PC-3 (cell line): ENCODE measurements around the gene ADAMTS13. TPM values are rescaled to one million over a fixed set of nuclear protein-coding genes. Genes with fewer than 3 reads are reported as not detected.

ENCODE experiments used
- ATAC-seq: fragments of 200-7000 bp; cut with Tn5 transposase; 2 replicates; pipeline ENCODE4 v1.9.1; 2020; ENCODE audit warnings: mild to moderate bottlenecking, moderate library complexity
- BruUV-seq: library from RNA; stranded (reverse); fragments of 400-500 nt; replicated peaks from 2 replicates; lab custom pipeline; 2021; lab: Mats Ljungman, UMichigan
- CTCF ChIA-PET: fragments of 300-600 bp; sonication (Branson Sonifier 250); formaldehyde crosslinking; loops from one replicate; lab custom pipeline; 2022; ENCODE audit warnings: antibody characterized with exemption; lab: Charles Lee
- POLR2A ChIA-PET: fragments of 300-600 bp; sonication (Branson Sonifier 250); formaldehyde crosslinking; loops from one replicate; lab custom pipeline; 2022; ENCODE audit warnings: antibody characterized with exemption; ENCODE audit not compliant: unreplicated experiment; lab: Charles Lee
- DNase-seq: peaks from one replicate; pipeline ENCODE4 v3.0.0-alpha.2; 2015
- H2AFZ ChIP-seq: fragments of 300-600 bp; sonication (generic); 2 replicates; pipeline ENCODE4 v1.6.0; 2016; ENCODE audit warnings: antibody characterized with exemption, low read length
- H3F3A ChIP-seq: fragments of 300-600 bp; sonication (generic); one replicate; pipeline ENCODE4 v1.6.0; 2017; ENCODE audit warnings: antibody characterized with exemption, low read length, control low read depth, mild to moderate bottlenecking; ENCODE audit not compliant: unreplicated experiment
- H3K27ac ChIP-seq: fragments of 300-600 bp; sonication (generic); 2 replicates; pipeline ENCODE4 v1.5.1; 2016; ENCODE audit warnings: mild to moderate bottlenecking, low read length
- H3K27me3 ChIP-seq: fragments of 300-600 bp; sonication (generic); 2 replicates; pipeline ENCODE4 v1.6.1; 2016; ENCODE audit warnings: low read length, mixed read lengths
- H3K36me3 ChIP-seq: fragments of 300-600 bp; sonication (generic); 2 replicates; pipeline ENCODE4 v1.6.1; 2016; ENCODE audit warnings: low read depth, mixed run types, low read length, mixed read lengths
- H3K4me1 ChIP-seq: fragments of 300-600 bp; sonication (generic); 2 replicates; pipeline ENCODE4 v1.5.1; 2016; ENCODE audit warnings: low read length; ENCODE audit not compliant: insufficient read depth
- H3K4me2 ChIP-seq: fragments of 300-600 bp; sonication (generic); 2 replicates; pipeline ENCODE4 v1.6.0; 2016; ENCODE audit warnings: low read length
- H3K4me3 ChIP-seq: fragments of 300-600 bp; sonication (generic); 2 replicates; pipeline ENCODE4 v1.5.1; 2016; ENCODE audit warnings: mild to moderate bottlenecking, low read length, mixed read lengths
- H3K79me2 ChIP-seq: fragments of 300-600 bp; sonication (generic); 2 replicates; pipeline ENCODE4 v1.6.1; 2017; ENCODE audit warnings: low read length, mixed read lengths
- H3K9ac ChIP-seq: fragments of 300-600 bp; sonication (generic); 2 replicates; pipeline ENCODE4 v1.6.0; 2016; ENCODE audit warnings: mild to moderate bottlenecking, low read length
- H3K9me2 ChIP-seq: fragments of 300-600 bp; sonication (generic); replicated peaks from 2 replicates; pipeline ENCODE4 v1.6.1; 2016; ENCODE audit warnings: mixed run types, low read length, mixed read lengths
- H3K9me3 ChIP-seq: fragments of 300-600 bp; sonication (generic); 2 replicates; pipeline ENCODE4 v1.6.1; 2016; ENCODE audit warnings: low read length, mixed read lengths
- H4K20me1 ChIP-seq: fragments of 300-600 bp; sonication (generic); 2 replicates; pipeline ENCODE4 v1.6.1; 2016; ENCODE audit warnings: low read length, mixed read lengths
- EZH2 ChIP-seq: fragments of 300-600 bp; sonication (generic); IDR thresholded peaks from one replicate; pipeline ENCODE4 v1.6.1; 2017; ENCODE audit warnings: antibody characterized with exemption, mild to moderate bottlenecking, low read length; ENCODE audit not compliant: unreplicated experiment
- EZH2phosphoT487 ChIP-seq: fragments of 300-600 bp; sonication (generic); IDR thresholded peaks from 2 replicates; pipeline ENCODE4 v1.6.1; 2018; ENCODE audit warnings: mild to moderate bottlenecking, antibody characterized with exemption, low read length, borderline replicate concordance
- intact Hi-C: fragments of 100-400 bp; cut with micrococcal nuclease; formaldehyde crosslinking; loops from 2 replicates; pipeline ENCODE4 v1.9.0; 2023
- total RNA-seq: library from RNA; depleted of rRNA; stranded (reverse); fragments of >200 nt; gene quantifications from 2 replicates; pipeline ENCODE4 v1.2.3, GENCODE V29; 2014
- TF ChIP-seq, protein P1 (sequence below): fragments of 300-600 bp; sonication (generic); conservative IDR thresholded peaks from 2 replicates; pipeline ENCODE4 v1.5.1; 2017; ENCODE audit warnings: antibody characterized with exemption, low read depth, mild to moderate bottlenecking, low read length

The ADAMTS13 gene
- total RNA-seq, 1 experiment from 2014 or later = 0.95 TPM

DNA sequence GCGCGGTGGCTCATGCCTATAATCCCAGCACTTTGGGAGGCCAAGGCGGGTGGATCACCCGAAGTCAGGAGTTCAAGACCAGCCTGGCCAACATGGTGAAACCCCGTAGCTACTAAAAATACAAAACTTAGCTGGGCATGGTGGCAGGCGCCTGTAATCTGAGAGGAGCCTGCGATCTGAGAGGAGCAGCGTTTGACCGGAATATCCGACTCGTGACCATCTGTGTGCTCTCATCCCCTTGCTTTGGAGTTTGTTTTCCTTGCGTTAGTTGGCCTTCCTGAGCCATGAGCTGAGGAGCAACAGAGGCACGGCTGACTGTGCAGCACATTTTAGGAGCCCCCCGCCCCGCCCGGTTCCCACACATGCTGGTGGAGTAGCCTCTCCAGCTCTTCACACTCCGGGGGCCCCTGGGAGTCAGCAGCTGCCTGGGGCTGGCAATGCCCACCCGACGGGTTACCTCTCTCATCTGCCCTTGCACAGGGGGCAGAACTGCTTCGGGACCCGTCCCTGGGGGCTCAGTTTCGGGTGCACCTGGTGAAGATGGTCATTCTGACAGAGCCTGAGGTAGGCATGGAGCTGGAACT, 3.0 kb downstream of the ADAMTS13 start:
- Histone ChIP-seq H3K4me1 (no peaks in the 10 kb centered on the region), H3F3A (no peaks in the 10 kb centered on the region), H3K9me3 (no peaks in the 10 kb centered on the region), H2AFZ (no peak overlapping the region), H3K27me3 (no peaks in the 10 kb centered on the region), H3K9me2 (no peaks in the 10 kb centered on the region), H3K4me2 (no peak overlapping the region), H3K36me3 (no peaks in the 10 kb centered on the region), H3K79me2 (no peaks in the 10 kb centered on the region), H3K9ac (no peak overlapping the region), H3K4me3 (no peak overlapping the region), H4K20me1 (no peaks in the 10 kb centered on the region), H3K27ac (no peak overlapping the region)
- BruUV-seq = no TSS peak
- DNase-seq (no peak), ATAC-seq (no peak)
- POLR2A ChIA-PET = no interaction called here
- TF ChIP-seq EZH2phosphoT487 (no peak), EZH2 (no peak)
- TF ChIP-seq, protein P1, sequence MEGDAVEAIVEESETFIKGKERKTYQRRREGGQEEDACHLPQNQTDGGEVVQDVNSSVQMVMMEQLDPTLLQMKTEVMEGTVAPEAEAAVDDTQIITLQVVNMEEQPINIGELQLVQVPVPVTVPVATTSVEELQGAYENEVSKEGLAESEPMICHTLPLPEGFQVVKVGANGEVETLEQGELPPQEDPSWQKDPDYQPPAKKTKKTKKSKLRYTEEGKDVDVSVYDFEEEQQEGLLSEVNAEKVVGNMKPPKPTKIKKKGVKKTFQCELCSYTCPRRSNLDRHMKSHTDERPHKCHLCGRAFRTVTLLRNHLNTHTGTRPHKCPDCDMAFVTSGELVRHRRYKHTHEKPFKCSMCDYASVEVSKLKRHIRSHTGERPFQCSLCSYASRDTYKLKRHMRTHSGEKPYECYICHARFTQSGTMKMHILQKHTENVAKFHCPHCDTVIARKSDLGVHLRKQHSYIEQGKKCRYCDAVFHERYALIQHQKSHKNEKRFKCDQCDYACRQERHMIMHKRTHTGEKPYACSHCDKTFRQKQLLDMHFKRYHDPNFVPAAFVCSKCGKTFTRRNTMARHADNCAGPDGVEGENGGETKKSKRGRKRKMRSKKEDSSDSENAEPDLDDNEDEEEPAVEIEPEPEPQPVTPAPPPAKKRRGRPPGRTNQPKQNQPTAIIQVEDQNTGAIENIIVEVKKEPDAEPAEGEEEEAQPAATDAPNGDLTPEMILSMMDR = no peak
- CTCF ChIA-PET = no interaction called here
- intact Hi-C loops = no loop called here

DNA sequence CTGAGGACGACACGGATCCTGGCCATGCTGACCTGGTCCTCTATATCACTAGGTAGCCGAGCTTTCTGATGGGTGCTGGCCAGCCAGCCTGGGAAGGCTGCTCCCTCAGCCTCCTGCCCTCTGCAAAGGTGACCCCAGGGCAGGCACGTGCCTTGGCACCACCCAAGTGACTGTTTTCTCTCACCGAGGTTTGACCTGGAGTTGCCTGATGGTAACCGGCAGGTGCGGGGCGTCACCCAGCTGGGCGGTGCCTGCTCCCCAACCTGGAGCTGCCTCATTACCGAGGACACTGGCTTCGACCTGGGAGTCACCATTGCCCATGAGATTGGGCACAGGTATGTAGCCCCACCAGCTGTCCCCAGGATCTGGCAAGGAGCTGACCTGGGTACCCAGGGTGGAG, 3.8 kb downstream of the ADAMTS13 start:
- Histone ChIP-seq H3K4me3 (no peak overlapping the region), H4K20me1 (no peaks in the 10 kb centered on the region), H3K9me3 (no peaks in the 10 kb centered on the region), H3K4me1 (no peaks in the 10 kb centered on the region), H3K36me3 (no peaks in the 10 kb centered on the region), H3K9ac (no peak overlapping the region), H3K79me2 (no peaks in the 10 kb centered on the region), H3K27ac (no peak overlapping the region), H2AFZ (no peak overlapping the region), H3K9me2 (no peaks in the 10 kb centered on the region), H3K27me3 (no peaks in the 10 kb centered on the region), H3F3A (no peaks in the 10 kb centered on the region), H3K4me2 (no peak overlapping the region)
- intact Hi-C loops = no loop called here
- DNase-seq = no peak
- TF ChIP-seq EZH2phosphoT487 (no peak), EZH2 (no peak)
- TF ChIP-seq, protein P1 = no peak
- ChIA-PET POLR2A (no interaction called here), CTCF (no interaction called here)
- ATAC-seq = no peak
- no TSS peak for BruUV-seq

GRCh38 chr9:133427658-133428348, 5.6 kb downstream of the ADAMTS13 start:
- H3F3A ChIP-seq = no peaks in the 10 kb centered on the region
- H4K20me1 ChIP-seq = no peaks in the 10 kb centered on the region
- no TSS peak for BruUV-seq
- H3K27me3 ChIP-seq = no peaks in the 10 kb centered on the region
- H3K27ac ChIP-seq = no peak overlapping the region
- no peaks in the 10 kb centered on the region for H3K9me3 ChIP-seq
- POLR2A ChIA-PET = interaction anchor here (0.7 kb wide), 1 partner anchor 15 kb away, joined by 3 read pairs; no protein-coding TSS in a partner anchor
- CTCF ChIA-PET = no interaction called here
- no peaks in the 10 kb centered on the region for H3K36me3 ChIP-seq
- H2AFZ ChIP-seq = no peak overlapping the region
- no peak overlapping the region for H3K9ac ChIP-seq
- ATAC-seq = no peak
- DNase-seq = no peak
- no peak overlapping the region for H3K4me2 ChIP-seq
- H3K9me2 ChIP-seq = no peaks in the 10 kb centered on the region
- TF ChIP-seq, protein P1 = no peak
- TF ChIP-seq EZH2 = no peak
- no peaks in the 10 kb centered on the region for H3K79me2 ChIP-seq
- intact Hi-C loops = no loop called here
- H3K4me3 ChIP-seq = no peak overlapping the region
- H3K4me1 ChIP-seq = no peaks in the 10 kb centered on the region
